Activated naive CD4-positive, alpha-beta T cell treated with anti-CD3 and anti-CD28 coated beads, Interleukin-2, amount 50 U/mL, for 16 hours (primary cell): ENCODE results near the gene FITM1.
A peak's percentile ranks its signal among the peaks of the same experiment; 100 is the strongest.
"Not testable (repeated sequence)": the region's sequence is repeated elsewhere in the genome, so short reads cannot be mapped to it uniquely, and the experiment has no call there.

ENCODE experiments used
- DNase-seq: peaks from one replicate; pipeline ENCODE4 v3.0.0-alpha.2; 2020

The FITM1 gene

DNA sequence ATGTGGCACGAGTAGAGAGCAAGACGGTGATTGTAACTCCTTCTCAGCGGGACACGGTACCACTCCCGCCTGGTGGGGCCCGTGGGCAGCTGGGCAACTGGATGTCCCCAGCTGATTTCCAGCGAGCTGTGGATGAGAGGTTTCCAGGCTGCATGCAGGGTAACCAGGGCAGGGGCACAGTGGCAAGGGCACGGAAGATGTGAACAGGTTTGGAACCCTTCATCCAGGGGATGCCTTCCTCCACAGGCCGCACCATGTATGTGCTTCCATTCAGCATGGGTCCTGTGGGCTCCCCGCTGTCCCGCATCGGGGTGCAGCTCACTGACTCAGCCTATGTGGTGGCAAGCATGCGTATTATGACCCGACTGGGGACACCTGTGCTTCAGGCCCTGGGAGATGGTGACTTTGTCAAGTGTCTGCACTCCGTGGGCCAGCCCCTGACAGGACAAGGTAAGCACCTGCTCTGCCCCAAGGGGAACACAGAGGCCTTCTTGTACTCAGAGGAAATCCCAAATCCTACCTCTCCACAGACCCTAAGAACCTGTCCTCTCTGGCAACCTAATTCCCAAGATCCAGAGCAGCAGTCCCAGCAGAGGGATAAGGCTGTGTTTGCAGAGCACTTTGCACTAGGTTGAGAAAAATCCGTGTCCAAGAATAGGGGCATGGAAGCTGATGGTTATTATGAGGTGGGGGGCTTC lies 32.1 kb upstream of the FITM1 start:
- no peak for DNase-seq

DNA sequence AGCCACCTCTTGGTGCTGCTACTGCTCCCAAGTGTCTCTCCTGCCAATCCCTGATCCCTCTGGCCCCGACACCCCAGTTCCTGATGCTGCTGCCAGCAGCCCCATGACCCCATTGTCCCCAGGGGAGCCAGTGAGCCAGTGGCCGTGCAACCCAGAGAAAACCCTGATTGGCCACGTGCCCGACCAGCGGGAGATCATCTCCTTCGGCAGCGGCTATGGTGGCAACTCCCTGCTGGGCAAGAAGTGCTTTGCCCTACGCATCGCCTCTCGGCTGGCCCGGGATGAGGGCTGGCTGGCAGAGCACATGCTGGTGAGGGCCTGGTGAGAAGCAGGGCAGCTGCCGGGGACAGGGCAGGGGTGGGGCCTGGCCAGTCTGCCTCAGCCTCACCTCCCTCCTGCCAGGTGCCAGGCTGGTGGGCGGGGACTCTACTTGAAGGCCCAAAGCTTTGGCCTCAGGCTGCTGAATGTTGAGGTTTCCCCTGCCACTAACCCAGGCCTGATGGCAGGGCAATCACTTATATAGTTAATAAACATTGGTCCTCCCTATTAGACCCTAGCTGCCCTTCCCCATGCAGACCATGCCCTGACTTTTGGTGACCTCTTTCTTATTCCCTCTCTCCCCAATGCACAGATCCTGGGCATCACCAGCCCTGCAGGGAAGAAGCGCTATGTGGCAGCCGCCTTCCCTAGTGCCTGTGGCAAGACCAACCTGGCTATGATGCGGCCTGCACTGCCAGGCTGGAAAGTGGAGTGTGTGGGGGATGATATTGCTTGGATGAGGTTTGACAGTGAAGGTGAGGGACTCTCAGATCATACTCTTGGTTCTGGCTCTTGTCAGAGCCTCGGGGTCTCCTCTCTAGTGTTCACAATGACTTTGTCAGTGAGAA lies 31.3 kb upstream of the FITM1 start:
- DNase-seq = no peak

DNA sequence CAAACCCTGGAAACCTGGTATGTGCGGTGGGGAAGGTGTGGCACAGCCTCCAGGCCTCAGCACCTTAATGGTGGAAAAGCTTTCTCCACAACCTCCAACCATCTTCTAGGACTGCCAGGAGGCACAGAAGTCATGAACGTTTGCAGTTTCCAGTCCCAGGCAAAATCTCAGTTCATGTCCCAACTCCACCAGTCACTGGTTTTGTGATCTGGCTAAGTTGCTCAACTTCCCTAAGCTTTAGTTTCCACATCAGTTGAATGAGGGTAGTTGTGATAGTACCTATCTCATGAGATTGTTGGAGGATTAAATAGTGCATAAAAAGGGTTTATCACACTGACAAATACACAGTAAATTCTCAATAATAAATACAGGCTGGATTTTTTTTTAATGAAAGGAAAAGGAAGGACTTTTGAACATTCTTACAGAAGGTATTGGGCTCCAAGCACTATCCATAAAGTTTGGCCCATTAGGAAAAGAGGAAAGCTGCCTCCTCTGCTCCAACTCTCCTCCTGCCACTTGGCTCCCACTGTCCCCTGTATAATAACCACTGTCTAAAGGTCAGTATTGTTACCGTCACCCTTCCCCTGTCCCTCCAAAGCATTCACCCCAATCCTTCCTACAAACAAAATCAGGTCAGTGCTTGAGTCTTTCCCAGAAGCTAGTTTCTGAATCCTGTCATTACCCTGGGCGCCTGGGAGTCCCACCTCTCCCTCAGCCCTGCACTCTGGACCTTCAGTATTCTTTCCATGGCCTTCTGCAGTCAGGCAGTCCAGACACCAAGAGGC lies 30.1 kb upstream of the FITM1 start:
- DNase-seq = no peak

DNA sequence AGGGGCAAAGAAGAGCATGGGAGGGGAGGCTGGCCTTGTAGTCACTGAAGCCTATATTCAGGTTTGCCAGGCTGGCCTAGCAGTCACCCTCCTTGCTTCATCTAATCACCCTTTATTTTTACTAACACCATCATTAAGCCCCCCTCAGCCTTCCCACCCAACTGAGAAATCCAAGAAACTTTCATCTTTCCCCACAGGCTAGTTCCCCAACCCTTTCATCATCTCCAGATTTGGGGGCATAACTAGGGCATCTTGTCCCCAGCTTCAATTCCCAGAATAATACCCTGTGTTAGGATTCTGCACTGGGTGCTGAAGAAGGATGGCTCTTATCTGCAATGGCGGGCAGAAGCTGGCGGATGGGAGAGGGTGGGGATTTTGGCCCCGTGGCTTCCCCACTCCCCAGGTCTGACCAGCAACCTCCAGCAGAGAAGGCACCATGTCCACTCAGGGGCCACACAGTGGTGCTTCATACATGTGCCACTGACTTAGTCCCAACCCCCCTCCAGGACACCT lies 29.4 kb upstream of the FITM1 start:
- DNase-seq = no peak

DNA sequence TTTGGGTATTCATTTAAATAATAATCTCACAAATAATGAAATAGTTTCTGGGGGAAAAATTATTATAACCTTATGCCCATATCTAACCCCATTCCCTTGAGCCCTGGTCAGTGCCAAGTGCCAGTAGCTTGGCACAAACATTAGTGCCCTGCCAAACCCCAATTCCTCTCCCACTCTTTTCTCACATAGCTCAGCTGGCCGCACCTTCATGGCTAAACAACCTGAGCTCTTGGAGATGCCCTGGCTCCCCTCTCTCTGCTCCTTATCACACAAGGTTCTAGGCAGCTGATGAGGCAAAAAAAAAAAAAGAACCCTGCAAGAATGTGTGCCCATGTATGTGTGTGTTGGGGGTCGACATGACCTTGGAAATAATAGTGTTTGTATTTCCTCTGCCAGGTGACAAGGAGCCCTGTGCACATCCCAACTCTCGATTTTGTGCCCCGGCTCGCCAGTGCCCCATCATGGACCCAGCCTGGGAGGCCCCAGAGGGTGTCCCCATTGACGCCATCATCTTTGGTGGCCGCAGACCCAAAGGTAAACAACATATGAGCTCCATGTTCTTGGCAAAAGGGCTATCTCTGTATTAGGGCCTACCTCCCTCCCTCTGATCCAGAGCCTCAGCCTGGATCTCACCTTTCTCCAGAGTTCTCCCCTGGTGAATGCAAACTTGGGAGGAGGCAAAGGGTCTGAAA lies 28.0 kb upstream of the FITM1 start:
- DNase-seq = no peak

DNA sequence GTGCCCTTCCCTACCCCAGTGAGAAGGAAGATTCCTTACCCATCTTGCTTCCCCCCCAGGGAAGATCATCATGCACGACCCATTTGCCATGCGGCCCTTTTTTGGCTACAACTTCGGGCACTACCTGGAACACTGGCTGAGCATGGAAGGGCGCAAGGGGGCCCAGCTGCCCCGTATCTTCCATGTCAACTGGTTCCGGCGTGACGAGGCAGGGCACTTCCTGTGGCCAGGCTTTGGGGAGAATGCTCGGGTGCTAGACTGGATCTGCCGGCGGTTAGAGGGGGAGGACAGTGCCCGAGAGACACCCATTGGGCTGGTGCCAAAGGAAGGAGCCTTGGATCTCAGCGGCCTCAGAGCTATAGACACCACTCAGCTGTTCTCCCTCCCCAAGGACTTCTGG lies 27.0 kb upstream of the FITM1 start:
- no peak for DNase-seq

DNA sequence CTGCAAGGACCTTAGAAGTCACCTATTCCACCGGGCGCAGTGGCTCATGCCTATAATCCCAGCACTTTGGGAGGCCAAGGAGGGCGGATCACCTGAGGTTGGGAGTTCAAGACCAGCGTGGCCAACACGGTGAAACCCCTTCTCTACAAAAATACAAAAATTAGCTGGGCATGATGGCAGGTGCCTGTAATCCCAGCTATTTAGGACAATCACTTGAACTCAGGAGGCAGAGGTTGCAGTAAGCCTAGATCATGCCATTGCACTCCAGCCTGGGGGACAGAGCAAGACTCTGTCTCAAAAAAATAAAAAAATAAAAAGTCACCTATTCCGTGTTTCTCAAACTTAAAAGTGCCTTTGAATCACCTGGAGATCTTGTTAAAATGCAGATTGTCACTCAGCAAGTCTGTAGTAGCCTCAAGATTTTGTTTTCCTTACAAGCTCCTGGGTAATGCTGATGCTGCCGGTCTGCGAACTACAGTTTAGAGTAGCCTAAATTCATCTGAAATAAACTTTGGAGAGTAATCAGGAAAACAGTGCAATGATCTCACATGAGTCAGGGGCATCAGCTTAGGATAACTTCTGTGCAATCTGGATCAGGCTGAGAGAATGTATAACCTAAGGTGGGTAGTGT lies 24.7 kb upstream of the FITM1 start:
- DNase-seq = not testable (repeated sequence)

DNA sequence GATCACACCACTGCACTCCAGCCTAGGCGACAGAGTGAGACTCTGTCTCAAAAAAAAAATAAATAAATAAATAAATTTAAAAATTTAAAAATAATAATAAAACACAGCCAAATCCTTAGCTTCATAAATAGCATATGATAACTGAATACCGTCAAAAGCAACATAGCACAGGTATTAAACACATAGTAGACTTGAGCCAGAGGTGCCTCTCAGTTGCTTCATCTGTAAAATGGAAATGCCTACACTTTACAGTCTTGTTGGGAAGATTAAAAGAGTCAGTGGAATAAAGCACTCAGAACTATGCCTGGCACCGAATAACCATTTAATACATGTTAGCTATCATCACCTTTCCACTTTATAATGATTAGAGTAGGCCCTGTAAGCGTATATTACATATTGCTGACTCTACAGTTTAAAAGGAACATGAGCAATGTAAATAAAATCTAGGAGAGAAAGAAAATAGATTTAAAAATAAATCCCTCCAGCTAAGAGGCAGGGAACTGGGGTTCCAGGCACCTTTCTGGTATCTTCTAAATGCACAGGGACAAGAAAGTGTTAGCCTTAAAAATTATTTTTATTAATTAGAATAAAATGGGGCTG lies 23.7 kb upstream of the FITM1 start:
- no peak for DNase-seq

DNA sequence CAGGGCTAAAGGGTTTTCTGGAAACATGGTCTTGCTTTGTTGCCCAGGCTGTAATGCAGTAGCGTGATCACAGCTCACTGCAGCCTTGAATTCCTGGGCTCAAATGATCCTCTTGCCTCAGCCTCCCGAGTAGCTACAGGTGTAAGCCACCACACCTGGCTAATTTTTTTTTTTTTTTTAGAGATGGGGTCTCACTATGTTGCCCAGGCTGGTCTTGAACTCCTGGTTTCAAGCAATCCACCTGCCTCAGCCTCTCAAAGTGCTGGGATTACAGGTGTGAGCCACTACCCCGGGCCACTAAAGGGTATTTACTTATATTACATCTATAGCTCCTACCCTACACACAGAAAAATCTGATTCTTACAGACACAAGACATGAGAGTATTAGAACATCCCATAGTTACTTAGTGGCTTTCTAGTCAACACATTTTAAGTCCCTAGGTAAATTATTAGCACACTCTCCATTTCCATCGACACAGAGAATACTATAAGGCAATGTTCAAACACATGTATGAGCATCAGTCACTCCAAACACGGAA lies 22.1 kb upstream of the FITM1 start:
- no peak for DNase-seq

DNA sequence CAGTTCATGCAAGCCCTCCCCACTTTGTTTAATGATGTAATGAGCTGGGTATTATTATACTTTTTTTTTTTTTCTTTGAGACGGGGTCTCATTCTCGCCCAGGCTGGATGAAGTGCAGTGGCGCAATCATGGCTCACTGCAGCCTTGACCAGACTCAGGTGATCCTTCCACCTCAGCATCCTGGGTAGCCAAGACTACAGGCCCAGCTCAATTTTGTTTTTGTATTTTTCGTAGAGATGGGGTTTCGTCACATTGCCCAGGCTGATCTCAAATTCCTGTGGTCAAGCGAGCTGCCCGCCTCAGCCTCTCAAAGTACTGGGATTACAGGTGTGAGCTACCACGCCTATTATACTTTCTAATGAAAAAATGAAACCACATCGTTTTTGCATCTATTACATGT lies 20.4 kb upstream of the FITM1 start:
- DNase-seq = no peak

DNA sequence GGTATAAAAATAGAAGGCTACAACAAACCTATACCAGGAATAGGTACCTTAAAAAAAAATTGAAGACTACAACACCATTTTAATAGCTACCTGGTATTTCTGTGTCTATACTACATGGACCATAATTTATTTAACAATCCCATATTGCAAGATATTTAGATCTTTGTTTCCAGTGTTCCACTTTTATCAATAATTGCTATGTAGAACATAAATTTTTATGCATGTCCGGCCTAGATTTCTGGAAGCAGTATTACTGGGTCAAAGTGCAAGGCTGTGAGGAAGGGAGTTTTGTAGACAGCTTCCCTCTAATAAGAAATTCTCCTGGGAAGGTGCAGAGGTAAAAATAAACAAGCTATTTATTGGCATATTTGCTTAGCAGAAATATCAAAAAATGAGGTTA lies 19.9 kb upstream of the FITM1 start:
- DNase-seq = no peak

DNA sequence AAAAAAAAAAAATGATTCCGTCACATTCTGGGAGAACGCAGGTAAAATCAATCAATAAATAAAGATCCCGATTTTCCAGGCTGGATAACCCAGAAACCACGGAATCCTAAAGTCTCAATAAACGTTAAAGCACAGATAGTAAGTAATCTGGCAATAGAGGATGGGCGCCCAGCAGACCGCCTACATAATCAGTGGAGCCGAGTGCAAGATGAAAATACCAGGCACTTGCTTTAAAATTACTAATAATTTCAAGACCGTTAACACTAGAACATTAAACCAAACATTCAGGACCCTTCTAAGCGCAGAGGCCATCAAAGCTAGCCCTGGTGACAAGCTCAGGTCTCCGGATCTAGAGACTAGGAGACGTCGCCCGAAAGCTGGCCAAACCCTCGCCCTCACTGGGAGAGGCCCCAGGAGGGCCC lies 17.1 kb upstream of the FITM1 start:
- no peak for DNase-seq

DNA sequence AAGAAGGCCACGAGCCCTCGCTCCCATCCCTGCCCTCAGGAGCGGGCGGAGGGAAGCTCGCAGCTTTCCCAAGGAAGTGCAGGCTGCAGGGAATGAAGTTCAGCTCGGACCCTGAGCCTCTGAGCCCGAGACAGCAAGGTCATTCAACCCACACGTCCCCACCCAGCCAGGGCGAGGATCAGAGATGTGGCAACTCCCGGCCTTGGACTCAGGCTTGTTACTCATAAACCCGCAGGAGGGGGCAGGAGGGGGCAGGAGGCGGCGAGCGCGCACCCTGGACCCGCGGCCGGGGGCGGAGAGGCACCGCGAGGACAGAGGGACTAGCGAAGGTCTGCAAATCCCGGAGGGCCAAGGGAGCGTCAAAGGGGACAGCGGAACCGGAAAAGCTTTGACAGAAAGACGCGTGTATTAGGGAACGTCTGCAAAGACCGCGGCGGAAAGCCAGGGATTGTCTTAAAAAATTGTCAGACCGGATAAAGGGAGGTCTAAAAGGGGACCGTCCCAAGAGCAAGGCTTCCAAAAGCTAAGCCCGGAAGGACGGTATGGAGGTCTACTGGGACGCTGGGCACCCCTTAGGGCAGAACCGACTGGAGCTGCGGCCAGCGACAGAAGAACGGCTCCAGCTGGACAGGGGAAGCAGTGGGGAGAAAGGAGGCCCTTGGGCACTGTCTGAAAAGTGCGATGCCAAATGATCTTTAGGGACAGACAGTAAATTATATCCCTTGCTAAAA lies 16.5 kb upstream of the FITM1 start:
- peak; percentile 71 for DNase-seq

DNA sequence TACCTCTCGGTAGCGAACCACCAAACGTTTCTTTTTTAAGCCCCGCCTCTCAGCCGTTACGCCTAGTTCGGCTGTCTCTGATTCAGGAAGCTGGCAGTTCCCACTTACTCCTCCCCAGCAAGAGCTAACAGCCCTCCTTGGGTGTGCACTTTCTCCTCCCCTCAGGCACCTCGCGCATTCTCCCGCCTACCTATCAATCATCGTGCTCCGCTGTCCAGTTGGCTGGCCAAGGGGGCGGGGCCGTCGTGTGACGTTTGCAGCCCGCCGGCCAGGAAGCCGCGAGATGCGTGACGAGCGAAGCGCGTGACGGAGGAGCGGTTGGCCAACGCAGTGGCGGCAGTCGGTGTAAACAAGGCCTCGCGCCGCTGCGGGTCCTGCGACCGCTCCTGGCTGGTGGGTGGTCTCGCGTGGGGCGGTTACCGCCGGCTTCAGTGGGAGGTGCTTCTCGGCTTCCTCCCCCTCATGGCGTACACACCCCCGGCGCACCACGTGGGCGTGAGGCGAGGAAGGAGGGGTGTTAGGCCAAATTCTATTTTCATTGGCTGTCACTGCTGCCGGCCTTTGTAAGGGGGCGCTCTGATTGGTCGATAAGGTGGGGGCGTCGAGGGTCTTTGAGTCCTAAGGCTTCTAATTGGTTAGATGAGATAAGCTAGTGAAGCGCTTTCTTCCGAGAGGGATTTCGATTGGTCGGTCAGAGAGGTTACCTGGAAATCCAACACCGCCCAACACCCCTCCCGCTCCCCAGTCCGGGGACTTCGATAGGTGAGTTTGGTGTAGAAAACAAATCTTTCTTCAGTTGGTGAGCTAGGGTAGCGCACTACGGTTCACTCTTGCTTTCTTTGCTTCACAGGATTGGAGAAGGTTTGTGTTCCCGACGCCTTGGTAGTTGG lies 15.7 kb upstream of the FITM1 start, which contains the start of the genes DCAF11 and NRL:
Gene DCAF11 (plus strand): TSS at position 246 of the 890 bp plus-strand sequence. CDS start 818 bp downstream, outside the sequence.
Gene NRL (minus strand): TSS at position 418 of the 890 bp plus-strand sequence. CDS start 32,101 bp downstream, outside the sequence.
- DNase-seq = peak; percentile 98

DNA sequence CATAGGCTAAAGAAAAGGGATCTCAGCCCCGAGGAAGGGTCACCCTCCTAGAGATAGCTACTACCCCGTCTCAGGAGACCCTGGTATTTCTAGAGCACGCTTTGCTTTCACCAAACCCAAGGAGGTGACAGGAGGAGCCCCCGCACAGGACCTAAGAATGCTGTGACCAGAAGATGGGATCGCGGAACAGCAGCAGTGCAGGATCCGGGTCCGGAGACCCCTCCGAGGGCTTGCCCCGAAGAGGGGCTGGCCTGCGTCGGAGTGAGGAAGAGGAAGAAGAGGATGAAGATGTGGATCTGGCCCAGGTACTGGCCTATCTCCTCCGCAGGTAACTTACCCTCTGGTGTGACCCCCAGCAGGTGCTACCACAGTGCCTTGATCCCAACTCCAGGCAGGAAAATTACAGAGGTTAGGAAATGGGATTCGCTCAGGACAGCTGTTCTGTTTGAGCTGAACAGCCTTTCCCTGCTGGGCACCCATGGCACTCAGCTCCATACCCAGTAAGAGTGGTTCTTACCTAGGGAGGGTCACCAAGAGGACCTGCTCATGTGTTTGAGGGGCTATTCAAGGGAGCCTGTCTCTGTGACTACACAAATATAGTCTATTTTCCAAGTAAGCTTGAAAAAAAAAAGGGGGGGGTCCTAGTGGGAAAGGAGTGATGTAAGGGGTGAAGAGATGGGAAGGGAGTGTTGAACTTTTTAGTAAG lies 14.9 kb upstream of the FITM1 start:
- DNase-seq = no peak

DNA sequence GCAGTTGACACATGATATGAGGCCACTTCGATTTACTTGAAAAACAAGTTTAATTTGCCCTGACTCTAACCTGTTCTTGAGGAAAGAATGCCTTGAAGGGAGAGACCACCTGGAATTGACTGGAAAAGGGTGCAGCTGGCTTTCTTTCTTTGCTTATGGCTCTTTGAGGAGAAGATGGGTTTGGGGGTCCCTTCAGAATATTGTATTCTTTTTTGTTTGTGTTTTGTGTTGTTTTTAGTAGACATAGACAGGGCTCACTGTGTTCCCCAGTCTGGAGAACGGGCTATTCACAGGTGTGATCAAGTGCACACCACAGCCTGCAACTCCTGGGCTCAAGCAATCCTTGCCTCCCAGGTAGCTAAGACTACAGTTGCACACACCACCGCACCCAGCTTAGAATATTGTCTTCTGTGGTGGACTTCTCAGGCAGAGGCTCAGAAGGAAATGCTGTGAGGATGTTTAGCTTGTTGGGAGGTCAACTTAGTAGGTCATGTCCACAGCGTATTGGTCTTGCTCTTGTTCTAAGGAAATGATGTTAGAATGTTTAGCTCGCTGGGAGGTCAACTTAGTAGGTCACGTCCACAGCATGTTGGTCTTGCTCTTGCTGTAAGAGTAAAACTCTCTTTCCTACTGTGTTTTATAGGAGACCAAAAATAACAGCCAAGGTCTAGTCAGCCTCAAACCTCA lies 14.2 kb upstream of the FITM1 start:
- no peak for DNase-seq

DNA sequence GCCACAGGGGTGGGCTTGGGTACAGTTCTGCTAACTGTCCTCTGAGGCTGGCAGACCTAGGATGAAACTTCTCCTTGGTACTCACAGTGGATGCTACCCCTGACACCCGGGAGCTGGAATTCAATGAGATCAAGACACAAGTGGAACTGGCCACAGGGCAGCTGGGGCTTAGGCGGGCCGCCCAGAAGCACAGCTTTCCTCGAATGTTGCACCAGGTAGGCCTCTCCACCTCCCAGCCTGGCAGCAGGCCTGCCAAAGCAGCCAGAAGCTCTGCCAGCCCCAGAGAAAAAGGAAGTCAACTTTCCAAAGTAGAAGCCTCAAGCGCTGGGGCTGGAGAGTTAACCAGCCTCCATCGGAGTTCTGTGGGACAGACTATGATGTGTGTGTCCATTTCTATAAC lies 13.3 kb upstream of the FITM1 start:
- no peak for DNase-seq

DNA sequence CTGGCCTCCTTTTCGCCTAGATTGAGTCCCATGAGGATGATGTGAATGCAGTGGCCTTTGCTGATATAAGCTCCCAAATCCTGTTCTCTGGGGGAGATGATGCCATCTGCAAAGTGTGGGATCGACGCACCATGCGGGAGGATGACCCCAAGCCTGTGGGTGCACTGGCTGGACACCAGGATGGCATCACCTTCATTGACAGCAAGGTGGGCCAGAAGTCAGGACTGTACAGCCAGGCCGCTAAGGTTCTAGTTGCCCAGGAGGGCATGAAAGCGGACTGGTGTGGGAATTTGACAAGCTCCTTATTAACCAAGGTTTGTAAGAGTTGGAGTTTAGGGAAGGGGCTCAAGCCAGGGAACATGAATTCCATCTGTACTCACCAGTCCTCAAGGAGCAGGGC lies 10.8 kb upstream of the FITM1 start:
- no peak for DNase-seq
